T follicular helper cell (primary cell): ENCODE measurements around the gene ELAVL3.
"Not testable (repeated sequence)": the region's sequence is repeated elsewhere in the genome, so short reads cannot be mapped to it uniquely, and the experiment has no call there.

ENCODE experiments used
- DNase-seq: peaks from one replicate; pipeline ENCODE4 v3.0.0-alpha.2; 2020; ENCODE audit warnings: low read depth

ELAVL3 gene

GRCh38 chr19:11458912-11459311 lies 21.9 kb downstream of the ELAVL3 start:
- DNase-seq = not testable (repeated sequence)

GRCh38 chr19:11458236-11458900 lies 22.5 kb downstream of the ELAVL3 start:
- DNase-seq = no peak

- no peak for DNase-seq
Measured at GRCh38 chr19:11457831-11458230, 23.0 kb downstream of the ELAVL3 start.

GRCh38 chr19:11457115-11457514 lies 23.7 kb downstream of the ELAVL3 start:
- DNase-seq = no peak

GRCh38 chr19:11456659-11457058 lies 24.2 kb downstream of the ELAVL3 start:
- DNase-seq = no peak

- DNase-seq = not testable (repeated sequence)
Measured at GRCh38 chr19:11455233-11455554, 25.7 kb downstream of the ELAVL3 start.

- DNase-seq = peak; percentile 14
Measured at GRCh38 chr19:11453468-11454341, 27.1 kb downstream of the ELAVL3 start.

- DNase-seq = no peak
Measured at GRCh38 chr19:11452620-11453310, 28.1 kb downstream of the ELAVL3 start.

- no peak for DNase-seq
Measured at GRCh38 chr19:11451871-11452619, 28.8 kb downstream of the ELAVL3 start.

- no peak for DNase-seq
Measured at GRCh38 chr19:11451327-11451870, 29.4 kb downstream of the ELAVL3 start.

- DNase-seq = no peak
Measured at GRCh38 chr19:11450570-11451326, 30.1 kb downstream of the ELAVL3 start.

- DNase-seq = no peak
Measured at GRCh38 chr19:11448923-11449554, 31.8 kb downstream of the ELAVL3 start.

- DNase-seq = no peak
Measured at GRCh38 chr19:11448410-11448809, 32.4 kb downstream of the ELAVL3 start.

- DNase-seq = no peak
Measured at GRCh38 chr19:11447347-11448262, 33.2 kb downstream of the ELAVL3 start.

GRCh38 chr19:11446652-11447301 lies 34.1 kb downstream of the ELAVL3 start:
- peak; percentile 38 for DNase-seq

- no peak for DNase-seq
Measured at GRCh38 chr19:11446271-11446651, 34.6 kb downstream of the ELAVL3 start.

GRCh38 chr19:11445141-11445540 lies 35.7 kb downstream of the ELAVL3 start:
- DNase-seq = no peak

- no peak for DNase-seq
Measured at GRCh38 chr19:11444059-11444458, 36.8 kb downstream of the ELAVL3 start.

GRCh38 chr19:11437955-11438354 lies 42.9 kb downstream of the ELAVL3 start:
- no peak for DNase-seq
